ENCODE data around the gene EIF4ENIF1. TPM values are rescaled to one million over a fixed set of nuclear protein-coding genes. Genes with fewer than 3 reads are reported as not detected.
A peak's percentile ranks its signal among the peaks of the same experiment; 100 is the strongest.

The EIF4ENIF1 gene
- total and polyA plus RNA-seq, 9 of the 15 experiments (the other 6 are each of a cell fraction or from before 2014, with no cell fraction given) = 2.5 to 24.9 (median 15.8) TPM

DNA sequence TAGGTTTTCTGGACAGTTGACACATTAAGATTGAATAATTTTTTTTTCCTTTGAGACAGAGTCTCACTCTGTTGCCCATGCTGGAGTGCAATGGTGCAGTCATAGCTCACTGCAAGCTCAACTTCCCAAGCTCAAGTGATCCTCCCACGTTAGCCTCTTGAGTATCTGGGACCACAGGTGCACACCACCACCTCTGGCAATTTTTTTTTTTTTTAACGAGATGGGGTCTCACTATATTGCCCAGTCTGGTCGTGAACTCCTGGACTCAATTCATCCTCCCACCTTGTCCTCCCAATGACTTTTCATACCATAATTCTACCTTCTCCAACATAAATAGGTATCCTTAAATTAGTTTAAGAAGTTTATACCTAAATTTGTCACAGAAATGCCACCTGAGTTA lies 8.5 kb downstream of the EIF4ENIF1 start:
- no peaks in the 10 kb centered on the region for H3K9me1 ChIP-seq (ENCODE audit: control insufficient read depth, insufficient read depth, low read length)
- ATAC-seq = no peak
- no peak for FAIRE-seq
- BruUV-seq (replicated peaks) = no TSS peak
- no peaks in the 10 kb centered on the region for H3K9me3 ChIP-seq (replicated peaks; ENCODE audit: control insufficient read depth, insufficient read depth, low read depth, low read length)
- no peak overlapping the region for H3K9ac ChIP-seq (ENCODE audit: insufficient read depth in 1 of 2, low read depth in 2 of 2, low read length in 2 of 2)
- no peak for DNase-seq (ENCODE audit: extremely low read depth in 1 of 4, low spot score in 3 of 4)
- H3K27ac ChIP-seq (ENCODE audit: extremely low read depth, low read depth, low read length) = no peak overlapping the region
- no peak overlapping the region for H2AFZ ChIP-seq (ENCODE audit: low read depth, low read length)
- intact Hi-C loops (cut with micrococcal nuclease) (no loop called here), in situ Hi-C loops (cut with MboI) (no loop called here)
- H3K4me1 ChIP-seq (replicated peaks in 1 of 2; ENCODE audit: control insufficient read depth in 2 of 2, insufficient read depth in 2 of 2, low read length in 2 of 2) = no peaks in the 10 kb centered on the region
- no peak for TF ChIP-seq ZFP1 (CRISPR knock-in tag; IDR thresholded peaks at IDR 0.05)
- peak; percentile 68; the same call in 1 of the 2 replicates for TF ChIP-seq ZNF121 (CRISPR knock-in tag; conservative IDR thresholded peaks at IDR 0.05)
- TF ChIP-seq ZNF707 (CRISPR knock-in tag; conservative IDR thresholded peaks at IDR 0.05) = no peak
- TF ChIP-seq RAD51 (IDR thresholded peaks at IDR 0.05; ENCODE audit: borderline replicate concordance, low read depth) = no peak
- WGBS (ENCODE audit: insufficient coverage, low coverage, missing lambda C conversion rate) = 85% methylated on average over 3 of the region's 3 CpGs
- peaks cover 45% of the 10 kb centered on the region for H3K79me2 ChIP-seq (ENCODE audit: control insufficient read depth, insufficient read depth, low read length)
- POLR2A ChIA-PET = no interaction called here
- H3K4me2 ChIP-seq (ENCODE audit: insufficient read depth, low read length) = no peak overlapping the region
- no peaks in the 10 kb centered on the region for H3K27me3 ChIP-seq (ENCODE audit: control insufficient read depth in 2 of 2, insufficient read depth in 2 of 2, low read length in 2 of 2)
- CTCF ChIA-PET (ENCODE audit: low intra/inter-chr PET ratio) = no interaction called here
- no peak overlapping the region for H3K4me3 ChIP-seq
- H3K36me3 ChIP-seq (ENCODE audit: control insufficient read depth, insufficient read depth, low read length) = peaks cover 68% of the 10 kb centered on the region; the same call in 2 of the 3 replicates
- H4K20me1 ChIP-seq (replicated peaks; ENCODE audit: control insufficient read depth, insufficient read depth, low read length) = no peaks in the 10 kb centered on the region

DNA sequence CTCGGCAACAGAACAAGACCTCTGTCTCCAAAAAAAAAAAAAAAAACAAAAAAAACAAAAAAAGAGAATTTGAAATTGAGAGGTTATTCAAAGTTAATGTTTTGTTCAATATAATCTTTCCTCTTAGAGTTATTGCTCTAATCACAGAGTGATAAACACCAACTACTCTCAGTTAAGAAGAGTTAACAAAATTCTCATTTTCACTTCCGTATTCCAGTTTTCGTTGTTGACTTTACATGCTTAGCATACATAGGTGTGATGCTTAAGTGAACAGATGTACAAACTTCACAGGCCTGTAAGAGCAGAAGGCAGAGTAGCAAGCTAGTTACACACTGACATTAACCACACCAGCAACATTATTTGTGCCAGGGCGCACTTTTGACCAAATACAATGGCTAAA lies 12.3 kb downstream of the EIF4ENIF1 start:
- Histone ChIP-seq H3K9me1 (ENCODE audit: control insufficient read depth, insufficient read depth, low read length) (no peaks in the 10 kb centered on the region), H2AFZ (ENCODE audit: low read depth, low read length) (no peak overlapping the region), H3K27ac (ENCODE audit: extremely low read depth, low read depth, low read length) (no peak overlapping the region), H3K4me2 (ENCODE audit: insufficient read depth, low read length) (no peak overlapping the region), H3K9ac (ENCODE audit: insufficient read depth in 1 of 2, low read depth in 2 of 2, low read length in 2 of 2) (no peak overlapping the region), H3K4me3 (no peak overlapping the region), H3K9me3 (replicated peaks; ENCODE audit: control insufficient read depth, insufficient read depth, low read depth, low read length) (no peaks in the 10 kb centered on the region), H3K79me2 (ENCODE audit: control insufficient read depth, insufficient read depth, low read length) (peaks cover 53% of the 10 kb centered on the region), H3K36me3 (ENCODE audit: control insufficient read depth, insufficient read depth, low read length) (peaks cover 53% of the 10 kb centered on the region; the same call in 2 of the 3 replicates), H4K20me1 (replicated peaks; ENCODE audit: control insufficient read depth, insufficient read depth, low read length) (no peaks in the 10 kb centered on the region), H3K4me1 (replicated peaks in 1 of 2; ENCODE audit: control insufficient read depth in 2 of 2, insufficient read depth in 2 of 2, low read length in 2 of 2) (no peaks in the 10 kb centered on the region), H3K27me3 (ENCODE audit: control insufficient read depth in 2 of 2, insufficient read depth in 2 of 2, low read length in 2 of 2) (no peaks in the 10 kb centered on the region)
- no peak for DNase-seq (ENCODE audit: extremely low read depth in 1 of 4, low spot score in 3 of 4)
- intact Hi-C loops (cut with micrococcal nuclease) = no loop called here
- no peak for ATAC-seq
- no peak for FAIRE-seq
- WGBS (ENCODE audit: insufficient coverage, low coverage, missing lambda C conversion rate) = 100% methylated on average over 3 of the region's 4 CpGs
- POLR2A ChIA-PET = interaction anchor here (1.3 kb wide), 1 partner anchor 11 kb away, joined by 4 read pairs; no protein-coding TSS in a partner anchor
- no TSS peak for BruUV-seq (replicated peaks)
- in situ Hi-C loops (cut with MboI) = no loop called here
- CTCF ChIA-PET (ENCODE audit: low intra/inter-chr PET ratio) = no interaction called here
- TF ChIP-seq, protein P1, sequence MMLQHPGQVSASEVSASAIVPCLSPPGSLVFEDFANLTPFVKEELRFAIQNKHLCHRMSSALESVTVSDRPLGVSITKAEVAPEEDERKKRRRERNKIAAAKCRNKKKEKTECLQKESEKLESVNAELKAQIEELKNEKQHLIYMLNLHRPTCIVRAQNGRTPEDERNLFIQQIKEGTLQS (IDR thresholded peaks at IDR 0.05) = no peak
- TF ChIP-seq, protein P1 (CRISPR knock-in tag; conservative IDR thresholded peaks at IDR 0.05) = no peak
- TF ChIP-seq HNRNPUL1 (IDR thresholded peaks at IDR 0.05; ENCODE audit: low read length) (no peak), ZC3H8 (IDR thresholded peaks at IDR 0.05) (no peak), PRMT5 (CRISPR knock-in tag; IDR thresholded peaks at IDR 0.05) (no peak), NR4A1 (CRISPR knock-in tag; IDR thresholded peaks at IDR 0.05) (no peak), NR4A1 (tag; IDR thresholded peaks at IDR 0.05) (no peak), ELK3 (CRISPR knock-in tag; IDR thresholded peaks at IDR 0.05) (no peak), POLR2AphosphoS5 (IDR thresholded peaks at IDR 0.05; ENCODE audit: control insufficient read depth, insufficient read depth, low read depth, low read length) (no peak), ETV5 (CRISPR knock-in tag; IDR thresholded peaks at IDR 0.05; ENCODE audit: low read depth) (no peak), ZNF507 (tag; conservative IDR thresholded peaks at IDR 0.05) (no peak)
